Stimulated activated CD4-positive, alpha-beta T cell treated with anti-CD3 and anti-CD28 coated beads, Interleukin-1b, Interleukin-23, amount 100 ng/mL, for 1 hour (primary cell): Measurements from ENCODE around the gene TKFC.

Experiments used
- DNase-seq, 2 donors: peaks; one replicate each; pipeline ENCODE4 v3.0.0-alpha.2; 2020; ENCODE audit warnings: low read depth in 2 of 2

TKFC gene

GRCh38 chr11:61332797-61333549, at the start of gene TKFC, which contains the start of gene DDB1:
TSS of gene TKFC (plus strand) at chr11:61333228. CDS start at chr11:61334729, 1,501 bp downstream.
TSS of gene DDB1 (minus strand) at chr11:61333105. CDS start at chr11:61332968, 137 bp downstream.
- DNase-seq, result peak; percentile 91 to 96

GRCh38 chr11:61283613-61284012, 49.4 kb upstream of the TKFC start:
- no peak for DNase-seq

- DNase-seq, result no peak
Observed at GRCh38 chr11:61287338-61287977, 45.6 kb upstream of the TKFC start.

GRCh38 chr11:61290905-61291690, 41.9 kb upstream of the TKFC start:
- no peak for DNase-seq

GRCh38 chr11:61292356-61292755, 40.7 kb upstream of the TKFC start:
- DNase-seq, result no peak

- peak in 1 of 2 donors; percentile 28 for DNase-seq
Observed at GRCh38 chr11:61293867-61294716, 38.9 kb upstream of the TKFC start.

- peak in 1 of 2 donors; percentile 56 for DNase-seq
Observed at GRCh38 chr11:61294717-61295595, 38.1 kb upstream of the TKFC start, which contains the start of gene VWCE. TSS of gene VWCE (minus strand) at chr11:61295316. CDS start at chr11:61295037, 279 bp downstream.

- no peak for DNase-seq
Observed at GRCh38 chr11:61295596-61295926, 37.5 kb upstream of the TKFC start.

GRCh38 chr11:61297341-61297740, 35.7 kb upstream of the TKFC start:
- DNase-seq, result no peak

GRCh38 chr11:61297746-61298145, 35.3 kb upstream of the TKFC start:
- no peak for DNase-seq

- DNase-seq, result no peak
Observed at GRCh38 chr11:61298663-61299244, 34.3 kb upstream of the TKFC start.

- no peak for DNase-seq
Observed at GRCh38 chr11:61302550-61302949, 30.5 kb upstream of the TKFC start.

GRCh38 chr11:61303725-61304124, 29.3 kb upstream of the TKFC start:
- DNase-seq, result no peak

- DNase-seq, result no peak
Observed at GRCh38 chr11:61305417-61305816, 27.6 kb upstream of the TKFC start.

- DNase-seq, result no peak
Observed at GRCh38 chr11:61306221-61306620, 26.8 kb upstream of the TKFC start.

GRCh38 chr11:61307354-61307753, 25.7 kb upstream of the TKFC start:
- no peak for DNase-seq

- no peak for DNase-seq
Observed at GRCh38 chr11:61309141-61309540, 23.9 kb upstream of the TKFC start.

- DNase-seq, result no peak
Observed at GRCh38 chr11:61309739-61310138, 23.3 kb upstream of the TKFC start.

- DNase-seq, result no peak
Observed at GRCh38 chr11:61310749-61311148, 22.3 kb upstream of the TKFC start.

GRCh38 chr11:61315260-61315659, 17.8 kb upstream of the TKFC start:
- DNase-seq, result no peak
